Hematopoietic multipotent progenitor cell treated with erythropoietin and hydrocortisone succinate and interleukin-3 and kit ligand, for 6 days (in vitro differentiated cells): ENCODE measurements around the gene XRN2.
"Not testable (repeated sequence)": the region's sequence is repeated elsewhere in the genome, so short reads cannot be mapped to it uniquely, and the experiment has no call there.

Experiments used
- DNase-seq: peaks from one replicate; pipeline ENCODE4 v3.0.0-alpha.2; 2015

Gene XRN2

GRCh38 chr20:21355981-21356380 lies 52.9 kb downstream of the XRN2 start:
- DNase-seq: no peak

- DNase-seq: no peak
Observed at GRCh38 chr20:21356386-21356785, 53.3 kb downstream of the XRN2 start.

GRCh38 chr20:21357844-21358243 lies 54.7 kb downstream of the XRN2 start:
- DNase-seq: no peak

DNA sequence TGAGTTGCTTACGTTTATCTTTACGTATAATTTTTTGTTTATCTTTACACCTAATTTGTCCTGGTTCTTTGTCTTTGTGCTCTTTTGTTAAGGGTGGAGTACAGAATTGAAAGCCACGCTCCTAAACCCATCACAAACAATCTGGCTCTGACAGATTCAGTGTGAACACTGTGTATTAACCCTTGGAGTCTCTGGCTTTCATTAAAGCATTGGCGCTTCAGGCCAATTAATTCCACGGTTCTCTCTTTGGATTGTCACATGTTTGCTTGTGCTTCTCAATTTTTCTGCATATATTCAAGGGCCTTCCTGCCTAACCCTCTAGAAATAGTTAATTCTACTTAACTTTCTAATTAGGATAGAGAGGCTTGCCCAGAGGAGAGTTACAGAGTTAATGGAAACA lies 55.6 kb downstream of the XRN2 start:
- no peak for DNase-seq

- DNase-seq: no peak
Observed at GRCh38 chr20:21360705-21361104, 57.6 kb downstream of the XRN2 start.

GRCh38 chr20:21361266-21361665 lies 58.1 kb downstream of the XRN2 start:
- peak; percentile 39 for DNase-seq

DNA sequence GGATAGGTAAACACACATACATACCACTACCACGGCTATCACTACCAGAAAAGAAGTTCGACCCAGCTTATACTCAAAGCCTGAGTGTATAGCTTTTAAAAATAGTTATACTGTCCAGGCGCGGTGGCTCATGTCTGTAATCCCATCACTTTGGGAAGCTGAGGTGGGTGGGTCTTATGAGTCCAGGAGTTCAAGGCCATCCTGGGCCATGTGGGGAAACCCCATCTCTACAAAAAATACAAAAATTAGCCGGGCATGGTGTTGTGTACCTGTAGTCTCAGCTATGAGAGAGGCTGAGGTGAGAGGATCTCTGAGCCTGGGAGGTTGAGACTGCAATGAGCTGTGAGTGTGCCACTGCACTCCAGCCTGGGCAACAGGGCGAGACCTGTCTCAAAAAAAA lies 61.3 kb downstream of the XRN2 start:
- DNase-seq: no peak

GRCh38 chr20:21365771-21366170 lies 62.6 kb downstream of the XRN2 start:
- DNase-seq: no peak

- not testable (repeated sequence) for DNase-seq
Observed at GRCh38 chr20:21366273-21366672, 63.1 kb downstream of the XRN2 start.

DNA sequence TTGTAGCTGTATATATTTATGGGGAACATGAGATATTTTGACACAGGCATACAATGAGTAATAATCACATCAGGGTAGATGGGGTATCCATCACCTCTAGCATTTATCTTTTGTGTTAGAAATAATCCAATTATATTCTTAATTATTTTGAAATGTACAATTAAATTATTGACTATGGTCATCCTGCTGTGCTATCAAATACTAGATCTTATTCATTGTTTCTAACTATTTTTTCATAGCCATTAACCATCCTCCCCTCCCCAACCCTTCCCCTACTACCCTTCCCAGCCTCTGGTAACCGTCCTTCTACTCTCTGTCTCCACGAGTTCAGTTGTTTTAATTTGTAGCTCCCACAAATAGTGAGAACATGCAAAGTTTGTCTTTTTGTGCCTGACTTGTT lies 65.7 kb downstream of the XRN2 start:
- no peak for DNase-seq

- DNase-seq: no peak
Observed at GRCh38 chr20:21371193-21371592, 68.1 kb downstream of the XRN2 start.

DNA sequence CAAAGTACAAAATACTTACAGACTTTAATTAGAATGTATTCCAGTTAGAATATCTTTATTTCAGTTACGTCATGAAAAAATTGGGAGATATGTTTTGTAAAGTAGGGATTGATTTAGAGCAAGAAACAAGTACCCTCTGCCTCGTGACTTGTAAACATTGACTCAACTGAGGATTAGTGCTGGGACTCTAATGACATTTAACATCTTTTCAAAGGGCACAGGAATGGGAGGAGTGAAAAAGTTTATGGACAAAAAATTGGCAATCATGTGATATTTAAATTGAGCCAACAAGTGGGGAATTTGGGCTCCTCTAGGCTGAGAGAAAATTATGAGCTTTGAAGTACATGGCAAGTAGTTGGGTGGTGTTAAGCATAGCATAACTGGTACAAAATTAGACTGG lies 68.9 kb downstream of the XRN2 start:
- DNase-seq: no peak

DNA sequence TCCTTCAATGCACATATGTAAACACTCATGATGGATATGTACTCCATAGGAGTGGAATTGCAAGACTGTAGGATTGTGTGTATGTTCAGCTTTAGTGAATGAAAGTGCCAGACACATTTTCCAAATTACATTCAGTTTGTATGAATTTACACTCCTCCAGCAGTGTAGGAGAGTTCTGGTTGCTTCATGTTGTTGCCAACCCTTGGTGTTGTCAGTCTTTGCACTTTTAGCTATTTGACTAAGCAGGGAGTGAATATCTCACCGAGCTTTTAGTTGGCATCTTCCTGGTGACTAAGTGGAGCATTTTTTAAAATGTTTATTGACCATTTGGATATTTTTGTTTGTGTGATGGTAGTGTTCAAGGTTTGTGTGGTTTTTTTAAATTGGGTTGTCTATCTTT lies 70.3 kb downstream of the XRN2 start:
- DNase-seq: no peak

- no peak for DNase-seq
Observed at GRCh38 chr20:21376626-21377025, 73.5 kb downstream of the XRN2 start.

DNA sequence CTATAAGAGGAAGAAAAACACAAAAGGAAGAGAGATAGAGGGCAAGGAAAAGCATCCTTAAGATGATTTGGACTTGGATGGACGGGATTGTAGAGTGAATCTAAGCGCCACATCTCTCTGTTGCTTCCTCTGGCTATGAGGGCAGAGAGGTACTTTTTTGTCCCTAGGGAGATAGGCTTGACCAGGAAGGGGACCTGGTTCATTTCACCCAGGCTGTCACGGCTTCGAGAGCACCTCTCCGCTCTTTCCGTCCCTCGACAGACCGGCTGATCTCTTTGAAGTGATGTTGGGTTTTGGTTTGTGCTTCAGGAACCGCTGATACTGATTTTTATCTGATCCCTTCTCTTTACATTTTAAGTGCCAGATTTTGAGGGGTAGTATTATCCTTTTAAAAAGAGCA lies 74.6 kb downstream of the XRN2 start:
- DNase-seq: no peak

- DNase-seq: no peak
Observed at GRCh38 chr20:21378259-21378658, 75.1 kb downstream of the XRN2 start.

DNA sequence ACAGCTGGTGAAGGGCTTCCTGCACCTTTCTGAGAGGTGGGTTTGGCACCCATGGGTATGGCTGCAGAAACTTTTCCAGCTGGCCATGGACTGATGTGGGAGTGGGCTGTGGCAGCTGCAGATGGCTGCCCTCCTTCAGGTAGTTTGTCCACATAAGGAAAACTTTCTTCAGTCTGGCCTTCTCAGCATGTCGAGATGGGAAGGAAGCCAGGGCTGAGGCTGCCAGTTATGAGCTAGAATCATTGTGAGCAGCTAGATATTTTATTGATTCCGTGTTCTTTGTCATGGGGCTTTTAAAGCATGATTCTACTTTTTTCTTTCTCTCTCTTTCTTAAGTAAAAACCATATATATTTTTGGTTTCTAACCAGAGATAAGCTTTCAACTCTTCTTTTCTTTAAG lies 77.6 kb downstream of the XRN2 start:
- no peak for DNase-seq

- DNase-seq: no peak
Observed at GRCh38 chr20:21381619-21382018, 78.5 kb downstream of the XRN2 start.

- DNase-seq: no peak
Observed at GRCh38 chr20:21384308-21384892, 81.3 kb downstream of the XRN2 start.

GRCh38 chr20:21386111-21386510 lies 83.0 kb downstream of the XRN2 start:
- DNase-seq: no peak

DNA sequence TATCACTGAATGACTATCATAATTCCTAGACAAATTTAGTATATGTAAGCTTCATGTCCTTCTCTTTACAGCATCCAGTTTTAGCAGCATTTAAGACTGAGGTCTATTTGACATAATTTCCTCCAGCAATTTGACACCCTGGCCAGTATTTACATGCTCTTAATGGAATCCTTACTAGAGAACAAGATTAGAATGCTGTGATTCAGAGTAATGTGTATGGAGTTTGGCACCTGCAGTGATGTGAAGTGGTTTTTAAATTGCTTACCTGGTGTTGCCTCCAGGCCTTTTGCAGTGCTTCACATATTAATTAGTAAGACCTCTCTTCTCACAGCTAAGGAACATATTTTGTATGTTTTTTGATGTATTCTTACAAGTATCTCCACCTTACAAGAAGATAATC lies 84.4 kb downstream of the XRN2 start:
- no peak for DNase-seq

DNA sequence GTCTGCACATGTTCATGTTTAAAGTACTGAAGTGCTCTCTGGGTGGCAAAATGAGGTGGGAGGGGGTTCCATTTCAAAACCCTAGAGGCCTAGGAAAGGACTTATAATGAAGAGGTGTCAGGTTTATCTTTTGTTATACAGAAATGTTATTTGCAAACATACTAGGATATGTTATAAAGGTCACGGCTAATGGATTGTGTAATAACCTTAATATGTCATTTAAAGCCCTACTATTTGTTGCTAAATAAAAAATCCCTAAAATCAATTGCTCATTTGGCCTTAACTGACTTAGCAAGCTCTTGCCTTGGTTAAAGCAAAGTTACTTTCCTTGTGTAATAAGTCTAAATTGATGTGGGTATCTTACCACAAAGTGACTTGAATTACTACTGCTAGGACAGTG lies 85.4 kb downstream of the XRN2 start:
- DNase-seq: no peak

DNA sequence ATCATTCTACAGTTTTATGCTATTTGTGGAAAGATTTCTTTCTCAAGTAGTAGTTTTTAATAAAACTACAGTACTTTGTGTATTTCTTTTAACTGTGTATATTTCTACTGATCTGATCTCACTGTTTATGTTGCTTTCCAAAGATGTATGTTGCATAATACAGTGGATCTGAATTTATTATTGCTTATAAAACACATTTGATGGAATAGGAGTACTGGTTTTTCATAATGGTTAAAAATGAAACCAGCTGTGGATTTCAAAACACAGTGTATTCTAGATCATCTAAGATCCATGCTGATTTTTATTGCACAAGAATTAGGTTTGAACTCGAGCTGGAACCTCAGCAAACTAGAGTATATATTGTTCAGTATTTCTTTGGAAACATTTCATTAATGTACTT lies 86.2 kb downstream of the XRN2 start:
- DNase-seq: no peak

GRCh38 chr20:21390768-21391167 lies 87.6 kb downstream of the XRN2 start:
- no peak for DNase-seq

DNA sequence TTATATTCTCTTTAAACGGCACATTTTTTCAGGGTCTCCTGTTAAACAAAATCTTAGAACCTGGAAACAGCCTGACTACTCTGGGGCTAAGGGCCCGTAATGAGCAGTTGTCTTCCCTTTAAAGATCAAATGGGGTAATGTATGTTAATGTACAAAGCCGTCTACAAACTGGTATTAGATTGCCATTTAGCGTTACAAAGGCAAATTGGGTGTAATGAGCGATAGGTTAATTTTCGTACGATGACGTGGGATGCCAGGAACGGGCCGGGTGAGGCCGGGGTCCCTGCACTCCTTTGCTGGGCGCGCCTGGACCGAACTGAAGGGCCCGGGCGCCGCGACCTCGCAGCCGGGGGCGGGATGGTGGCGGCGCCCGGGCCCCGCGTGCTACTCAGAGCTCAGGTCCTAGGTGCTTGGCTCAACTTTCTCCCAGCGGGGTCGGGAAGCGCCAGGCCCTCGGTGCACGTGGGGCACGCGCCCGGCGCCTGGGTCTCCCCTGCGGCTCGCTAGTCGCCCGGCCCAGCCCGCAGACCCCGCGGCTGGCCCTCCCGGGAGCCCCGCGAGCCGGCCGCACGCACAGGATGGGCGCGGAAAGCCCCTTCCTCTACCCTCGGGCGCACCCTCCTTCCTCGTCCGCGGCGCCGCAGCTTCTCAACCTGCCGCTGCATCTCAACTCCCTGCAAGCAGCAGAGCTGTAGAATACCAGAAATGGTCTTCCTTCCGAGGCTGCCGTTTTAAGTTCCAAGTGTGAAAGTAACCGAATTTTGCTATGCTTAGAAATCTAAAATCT lies 88.2 kb downstream of the XRN2 start:
- DNase-seq: no peak
